HL-60 (cell line): ENCODE data around the gene RNASE1.

Experiments used
- POLR2AphosphoS5 ChIP-seq: IDR thresholded peaks from 2 replicates; pipeline ENCODE4 v1.6.1; 2012; ENCODE audit warnings: low read depth
- REST ChIP-seq: IDR thresholded peaks from 2 replicates; pipeline ENCODE4 v1.6.1; 2012; ENCODE audit warnings: low read depth; ENCODE audit not compliant: insufficient replicate concordance
- TF ChIP-seq, protein P1 (sequence below): IDR thresholded peaks from one replicate; pipeline ENCODE4 v1.5.1; 2011; ENCODE audit warnings: low read length, control low read depth, inconsistent platforms; ENCODE audit not compliant: insufficient read depth

DNA sequence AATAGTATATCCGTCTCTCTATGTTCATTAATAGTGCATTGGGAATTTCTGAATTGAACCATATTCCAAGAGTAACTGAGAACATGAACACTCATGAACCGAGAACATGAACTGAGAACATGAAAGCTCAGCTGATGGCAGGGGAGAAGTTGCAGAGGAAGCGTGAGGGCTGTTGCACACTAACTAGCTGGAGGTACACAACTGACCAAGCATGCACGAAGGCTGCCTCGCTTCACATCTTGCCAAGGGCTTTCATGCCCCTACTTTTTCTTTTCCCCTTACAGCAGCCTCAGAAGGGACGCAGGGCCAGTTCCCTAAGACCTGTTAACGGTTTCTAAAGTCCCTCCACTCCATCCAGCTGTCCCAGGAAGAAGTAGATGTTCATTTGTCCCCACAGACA, 4.3 kb downstream of the RNASE1 start:
- no peak for TF ChIP-seq REST
- no peak for TF ChIP-seq POLR2AphosphoS5
- TF ChIP-seq, protein P1, sequence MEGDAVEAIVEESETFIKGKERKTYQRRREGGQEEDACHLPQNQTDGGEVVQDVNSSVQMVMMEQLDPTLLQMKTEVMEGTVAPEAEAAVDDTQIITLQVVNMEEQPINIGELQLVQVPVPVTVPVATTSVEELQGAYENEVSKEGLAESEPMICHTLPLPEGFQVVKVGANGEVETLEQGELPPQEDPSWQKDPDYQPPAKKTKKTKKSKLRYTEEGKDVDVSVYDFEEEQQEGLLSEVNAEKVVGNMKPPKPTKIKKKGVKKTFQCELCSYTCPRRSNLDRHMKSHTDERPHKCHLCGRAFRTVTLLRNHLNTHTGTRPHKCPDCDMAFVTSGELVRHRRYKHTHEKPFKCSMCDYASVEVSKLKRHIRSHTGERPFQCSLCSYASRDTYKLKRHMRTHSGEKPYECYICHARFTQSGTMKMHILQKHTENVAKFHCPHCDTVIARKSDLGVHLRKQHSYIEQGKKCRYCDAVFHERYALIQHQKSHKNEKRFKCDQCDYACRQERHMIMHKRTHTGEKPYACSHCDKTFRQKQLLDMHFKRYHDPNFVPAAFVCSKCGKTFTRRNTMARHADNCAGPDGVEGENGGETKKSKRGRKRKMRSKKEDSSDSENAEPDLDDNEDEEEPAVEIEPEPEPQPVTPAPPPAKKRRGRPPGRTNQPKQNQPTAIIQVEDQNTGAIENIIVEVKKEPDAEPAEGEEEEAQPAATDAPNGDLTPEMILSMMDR = no peak
